ENCODE data around the gene MSL1. TPM values are rescaled to one million over a fixed set of nuclear protein-coding genes. Genes with fewer than 3 reads are reported as not detected.
A peak's percentile ranks its signal among the peaks of the same experiment; 100 is the strongest.

MSL1 gene
- total and polyA plus RNA-seq, 7 donors: 29.4 to 92.2 (median 54.6) TPM

GRCh38 chr17:40176754-40177110 lies 55.0 kb downstream of the MSL1 start:
- DNase-seq: no peak
- intact Hi-C loops (cut with DNase I): loop anchor here (5.0 kb wide), 1 partner anchor 34 kb away; the partner anchor contains the start of gene CASC3
- WGBS, 2 donors: 25 to 74% methylated on average over 2 of the region's 2 CpGs
- Histone ChIP-seq H3K27me3 (no peaks in the 10 kb centered on the region), H3K4me1 (peaks cover 0 to 20% (median 18%) of the 10 kb centered on the region in 4 donors), H3K36me3 (peaks cover 0 to 46% (median 7%) of the 10 kb centered on the region in 4 donors), H3K4me3 (no peak overlapping the region), H3K27ac (no peak overlapping the region), H3K9me3 (no peaks in the 10 kb centered on the region)
- TF ChIP-seq POLR2A (IDR thresholded peaks at IDR 0.05) (peak in 1 of 2 donors; percentile 5), CTCF (IDR thresholded peaks at IDR 0.05) (no peak), POLR2AphosphoS5 (IDR thresholded peaks at IDR 0.05) (no peak)

DNA sequence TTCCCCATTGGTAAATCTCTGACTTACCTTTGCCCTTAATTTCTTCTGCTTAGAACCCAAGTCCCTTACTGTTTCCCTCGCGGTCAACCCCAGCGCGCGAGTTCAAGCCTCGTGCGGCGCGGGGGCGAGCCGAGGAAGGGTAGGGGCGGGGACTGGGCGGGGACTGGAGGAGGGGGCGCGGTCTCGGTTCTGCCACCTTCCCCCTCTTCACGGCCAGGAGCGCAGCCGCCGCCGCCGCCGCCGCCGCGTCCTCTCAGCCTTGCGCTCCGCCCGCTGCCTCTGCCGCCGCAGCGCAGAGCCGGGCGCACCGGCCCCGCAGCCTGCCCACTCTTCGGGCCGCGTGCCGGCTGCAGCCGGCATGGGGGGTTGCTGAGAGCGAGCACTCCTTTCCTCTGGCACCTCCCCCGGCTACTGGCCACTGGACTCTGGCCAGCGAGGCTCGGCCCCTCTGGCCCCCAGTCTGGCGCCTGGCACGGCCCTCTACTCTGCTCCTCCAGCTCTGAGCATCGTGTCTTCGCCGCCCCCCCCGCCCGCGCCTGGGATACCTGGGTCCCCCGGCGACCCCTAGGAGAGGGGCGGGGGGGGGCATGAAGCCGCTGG lies 55.6 kb downstream of the MSL1 start, which contains the start of gene RAPGEFL1:
TSS of gene RAPGEFL1 (plus strand) at position 196 of the 600 bp plus-strand sequence. CDS start at position 588, 392 bp downstream.
- no peak for TF ChIP-seq CTCF (IDR thresholded peaks at IDR 0.05)
- TF ChIP-seq EP300 (IDR thresholded peaks at IDR 0.05): no peak
- TF ChIP-seq POLR2A (IDR thresholded peaks at IDR 0.05): no peak
- peak in 1 of 4 donors; percentile 37 for TF ChIP-seq POLR2AphosphoS5 (IDR thresholded peaks at IDR 0.05)
- no peaks in the 10 kb centered on the region for H3K9me3 ChIP-seq
- no peaks in the 10 kb centered on the region for H3K27me3 ChIP-seq
- H3K36me3 ChIP-seq: peaks cover 0 to 40% (median under 1%) of the 10 kb centered on the region in 4 donors
- peak within 1 kb of the TSS; percentile 34 to 57 (median 50) for H3K4me3 ChIP-seq
- intact Hi-C loops (cut with DNase I): loop anchor here (5.0 kb wide), 1 partner anchor 35 kb away; the partner anchor contains the start of gene CASC3
- DNase-seq: peak; percentile 87
- peak within 1 kb of the TSS in 2 of 4 donors; percentile 43 to 54 for H3K27ac ChIP-seq
- 1% methylated on average over 57 of the region's 57 CpGs for WGBS, 2 donors
- peaks cover 0 to 20% (median 18%) of the 10 kb centered on the region in 4 donors for H3K4me1 ChIP-seq

DNA sequence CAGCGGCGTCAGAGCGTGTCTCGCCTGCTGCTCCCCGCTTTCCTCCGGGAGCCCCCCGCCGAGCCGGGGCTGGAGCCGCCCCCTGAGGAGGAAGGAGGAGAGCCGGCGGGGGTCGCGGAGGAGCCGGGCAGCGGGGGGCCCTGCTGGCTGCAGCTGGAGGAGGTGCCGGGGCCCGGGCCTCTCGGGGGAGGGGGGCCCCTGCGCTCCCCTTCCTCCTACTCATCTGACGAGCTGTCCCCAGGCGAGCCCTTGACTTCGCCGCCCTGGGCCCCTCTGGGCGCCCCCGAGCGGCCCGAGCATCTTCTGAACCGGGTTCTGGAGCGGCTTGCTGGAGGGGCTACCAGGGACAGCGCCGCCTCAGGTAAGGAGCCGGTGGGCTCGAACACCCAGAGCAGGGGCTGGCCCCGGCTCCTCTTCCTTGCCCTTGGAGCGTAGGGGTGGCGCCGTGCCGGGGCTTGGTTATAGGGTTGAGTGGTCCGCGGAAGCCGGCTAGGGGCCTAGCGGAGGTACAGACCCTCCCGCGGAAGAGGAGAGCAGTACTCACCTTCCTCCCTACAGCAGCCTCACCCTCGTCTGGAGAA lies 56.3 kb downstream of the MSL1 start:
- peak overlapping the region; percentile 34 to 57 (median 50) for H3K4me3 ChIP-seq
- peak overlapping the region in 1 of 4 donors; percentile 43 for H3K27ac ChIP-seq
- intact Hi-C loops (cut with DNase I): loop anchor here (5.0 kb wide), 1 partner anchor 36 kb away; the partner anchor contains the start of gene CASC3
- DNase-seq: no peak
- no peak for TF ChIP-seq CTCF (IDR thresholded peaks at IDR 0.05)
- no peak for TF ChIP-seq POLR2AphosphoS5 (IDR thresholded peaks at IDR 0.05)
- TF ChIP-seq POLR2A (IDR thresholded peaks at IDR 0.05): no peak
- no peak for TF ChIP-seq EP300 (IDR thresholded peaks at IDR 0.05)
- no peaks in the 10 kb centered on the region for H3K9me3 ChIP-seq
- no peaks in the 10 kb centered on the region for H3K27me3 ChIP-seq
- WGBS, 2 donors: 10 to 30% methylated on average over 46 of the region's 46 CpGs
- H3K36me3 ChIP-seq: peaks cover 0 to 32% (median 0%) of the 10 kb centered on the region in 4 donors
- peaks cover 0 to 20% (median 18%) of the 10 kb centered on the region in 4 donors for H3K4me1 ChIP-seq

DNA sequence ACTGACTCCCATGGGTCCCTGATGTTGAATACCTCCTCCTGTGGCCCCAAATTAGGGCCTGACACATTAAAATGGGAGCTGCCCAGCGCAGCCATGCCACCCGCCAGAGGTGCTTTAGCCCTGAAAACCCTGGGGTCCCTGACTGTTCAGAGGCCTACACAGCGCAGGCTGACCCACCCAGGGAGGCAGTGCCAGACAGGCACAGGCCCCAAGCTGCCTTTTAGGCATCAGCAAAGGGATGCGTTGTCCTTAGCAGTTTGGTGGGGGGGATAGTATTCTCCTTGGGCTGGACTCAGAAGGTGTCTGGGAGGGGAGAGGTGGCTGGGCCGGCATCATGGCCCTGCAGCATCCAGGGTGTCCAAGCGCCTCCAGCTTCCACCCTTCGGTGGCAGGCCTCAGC lies 56.9 kb downstream of the MSL1 start:
- 23 to 71% methylated on average over 7 of the region's 7 CpGs for WGBS, 2 donors
- Histone ChIP-seq H3K9me3 (no peaks in the 10 kb centered on the region), H3K4me3 (no peak overlapping the region), H3K4me1 (peaks cover 0 to 20% (median 18%) of the 10 kb centered on the region in 4 donors), H3K27me3 (no peaks in the 10 kb centered on the region), H3K27ac (peak overlapping the region in 1 of 4 donors; percentile 20), H3K36me3 (peaks cover 0 to 27% (median 0%) of the 10 kb centered on the region in 4 donors)
- intact Hi-C loops (cut with DNase I): loop anchor here (5.0 kb wide), 1 partner anchor 36 kb away; the partner anchor contains the start of gene CASC3
- DNase-seq: no peak
- TF ChIP-seq CTCF (IDR thresholded peaks at IDR 0.05) (no peak), POLR2AphosphoS5 (IDR thresholded peaks at IDR 0.05) (no peak), POLR2A (IDR thresholded peaks at IDR 0.05) (no peak), EP300 (IDR thresholded peaks at IDR 0.05) (no peak)

Measured in sigmoid colon (tissue), 7 donors.